ENCODE measurements around the gene CBFB. TPM values are rescaled to one million over a fixed set of nuclear protein-coding genes. Genes with fewer than 3 reads are reported as not detected.
A peak's percentile ranks its signal among the peaks of the same experiment; 100 is the strongest.

Gene CBFB
- total and polyA plus RNA-seq, 9 of the 15 experiments (the other 6 are each of a cell fraction or from before 2014, with no cell fraction given) = 22.0 to 112 (median 66.5) TPM

DNA sequence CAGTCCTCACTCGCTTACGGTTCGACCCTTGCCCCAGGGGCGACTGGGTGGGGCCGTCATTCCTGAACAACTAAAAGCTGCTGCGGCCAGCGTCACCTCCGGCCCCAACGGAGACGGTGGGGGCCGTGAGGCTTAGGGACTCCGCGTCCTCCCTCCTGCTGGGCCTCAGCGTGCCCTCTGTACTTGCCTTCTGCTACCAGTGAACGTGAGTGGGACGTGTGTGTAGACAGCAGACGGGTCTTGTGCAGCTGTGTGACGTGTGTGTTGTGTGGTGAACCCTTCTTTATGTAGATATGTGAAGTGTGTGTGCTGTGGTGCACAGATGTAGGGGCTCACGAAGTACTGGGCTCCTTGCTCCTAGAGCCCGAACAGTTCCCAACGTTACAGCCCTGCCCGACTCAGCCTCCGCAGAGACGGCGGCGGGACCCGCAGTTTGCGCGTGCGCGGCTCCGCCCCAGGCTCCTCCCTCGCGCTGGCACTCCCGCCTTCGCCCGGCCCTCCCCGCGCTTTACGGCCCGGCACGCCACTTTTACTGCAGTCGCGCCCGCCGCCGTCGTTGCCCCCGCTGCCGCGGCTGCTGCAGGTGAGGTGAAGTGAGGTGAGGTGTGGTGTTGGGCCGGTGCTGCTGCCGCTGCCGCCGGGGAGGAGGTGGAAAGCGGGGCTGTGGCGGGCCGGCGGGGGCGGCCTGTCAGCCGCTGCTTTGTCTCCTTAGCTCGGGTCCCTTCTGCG, 80.6 kb downstream of the CBFB start, which contains the start of gene PHAF1 (continued):
- TF ChIP-seq ZNF583 (CRISPR knock-in tag; IDR thresholded peaks at IDR 0.05) (0 out of 2 replicates have a peak, but pooled peaks have one; percentile 14), NR1H2 (CRISPR knock-in tag; IDR thresholded peaks at IDR 0.05) (no peak), MBD2 (IDR thresholded peaks at IDR 0.05; ENCODE audit: borderline replicate concordance, low read depth) (peak; percentile 49; the same call in 1 of the 2 replicates), SIN3A (IDR thresholded peaks at IDR 0.05; ENCODE audit: borderline replicate concordance in 2 of 2, control insufficient read depth in 1 of 2, low read depth in 2 of 2, low read length in 2 of 2) (peak; percentile 38 to 51; a peak in 1 of 4 replicates), GATAD2A (IDR thresholded peaks at IDR 0.05) (peak; percentile 46; the same call in 1 of the 2 replicates), EGR1 (conservative IDR thresholded peaks at IDR 0.05) (peak; percentile 53), ZNF232 (CRISPR knock-in tag; IDR thresholded peaks at IDR 0.05) (no peak), HMG20A (CRISPR knock-in tag; conservative IDR thresholded peaks at IDR 0.05) (no peak), POLR2A (conservative IDR thresholded peaks at IDR 0.05) (peak; percentile 94)
- TF ChIP-seq, protein P1, sequence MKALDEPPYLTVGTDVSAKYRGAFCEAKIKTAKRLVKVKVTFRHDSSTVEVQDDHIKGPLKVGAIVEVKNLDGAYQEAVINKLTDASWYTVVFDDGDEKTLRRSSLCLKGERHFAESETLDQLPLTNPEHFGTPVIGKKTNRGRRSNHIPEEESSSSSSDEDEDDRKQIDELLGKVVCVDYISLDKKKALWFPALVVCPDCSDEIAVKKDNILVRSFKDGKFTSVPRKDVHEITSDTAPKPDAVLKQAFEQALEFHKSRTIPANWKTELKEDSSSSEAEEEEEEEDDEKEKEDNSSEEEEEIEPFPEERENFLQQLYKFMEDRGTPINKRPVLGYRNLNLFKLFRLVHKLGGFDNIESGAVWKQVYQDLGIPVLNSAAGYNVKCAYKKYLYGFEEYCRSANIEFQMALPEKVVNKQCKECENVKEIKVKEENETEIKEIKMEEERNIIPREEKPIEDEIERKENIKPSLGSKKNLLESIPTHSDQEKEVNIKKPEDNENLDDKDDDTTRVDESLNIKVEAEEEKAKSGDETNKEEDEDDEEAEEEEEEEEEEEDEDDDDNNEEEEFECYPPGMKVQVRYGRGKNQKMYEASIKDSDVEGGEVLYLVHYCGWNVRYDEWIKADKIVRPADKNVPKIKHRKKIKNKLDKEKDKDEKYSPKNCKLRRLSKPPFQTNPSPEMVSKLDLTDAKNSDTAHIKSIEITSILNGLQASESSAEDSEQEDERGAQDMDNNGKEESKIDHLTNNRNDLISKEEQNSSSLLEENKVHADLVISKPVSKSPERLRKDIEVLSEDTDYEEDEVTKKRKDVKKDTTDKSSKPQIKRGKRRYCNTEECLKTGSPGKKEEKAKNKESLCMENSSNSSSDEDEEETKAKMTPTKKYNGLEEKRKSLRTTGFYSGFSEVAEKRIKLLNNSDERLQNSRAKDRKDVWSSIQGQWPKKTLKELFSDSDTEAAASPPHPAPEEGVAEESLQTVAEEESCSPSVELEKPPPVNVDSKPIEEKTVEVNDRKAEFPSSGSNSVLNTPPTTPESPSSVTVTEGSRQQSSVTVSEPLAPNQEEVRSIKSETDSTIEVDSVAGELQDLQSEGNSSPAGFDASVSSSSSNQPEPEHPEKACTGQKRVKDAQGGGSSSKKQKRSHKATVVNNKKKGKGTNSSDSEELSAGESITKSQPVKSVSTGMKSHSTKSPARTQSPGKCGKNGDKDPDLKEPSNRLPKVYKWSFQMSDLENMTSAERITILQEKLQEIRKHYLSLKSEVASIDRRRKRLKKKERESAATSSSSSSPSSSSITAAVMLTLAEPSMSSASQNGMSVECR (CRISPR knock-in tag; IDR thresholded peaks at IDR 0.05) = peak; percentile 14; the same call in 1 of the 2 replicates
- TF ChIP-seq, protein P2, sequence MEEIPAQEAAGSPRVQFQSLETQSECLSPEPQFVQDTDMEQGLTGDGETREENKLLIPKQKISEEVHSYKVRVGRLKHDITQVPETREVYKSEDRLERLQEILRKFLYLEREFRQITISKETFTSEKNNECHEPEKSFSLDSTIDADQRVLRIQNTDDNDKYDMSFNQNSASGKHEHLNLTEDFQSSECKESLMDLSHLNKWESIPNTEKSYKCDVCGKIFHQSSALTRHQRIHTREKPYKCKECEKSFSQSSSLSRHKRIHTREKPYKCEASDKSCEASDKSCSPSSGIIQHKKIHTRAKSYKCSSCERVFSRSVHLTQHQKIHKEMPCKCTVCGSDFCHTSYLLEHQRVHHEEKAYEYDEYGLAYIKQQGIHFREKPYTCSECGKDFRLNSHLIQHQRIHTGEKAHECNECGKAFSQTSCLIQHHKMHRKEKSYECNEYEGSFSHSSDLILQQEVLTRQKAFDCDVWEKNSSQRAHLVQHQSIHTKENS (CRISPR knock-in tag; IDR thresholded peaks at IDR 0.05) = no peak
- TF ChIP-seq, protein P3, sequence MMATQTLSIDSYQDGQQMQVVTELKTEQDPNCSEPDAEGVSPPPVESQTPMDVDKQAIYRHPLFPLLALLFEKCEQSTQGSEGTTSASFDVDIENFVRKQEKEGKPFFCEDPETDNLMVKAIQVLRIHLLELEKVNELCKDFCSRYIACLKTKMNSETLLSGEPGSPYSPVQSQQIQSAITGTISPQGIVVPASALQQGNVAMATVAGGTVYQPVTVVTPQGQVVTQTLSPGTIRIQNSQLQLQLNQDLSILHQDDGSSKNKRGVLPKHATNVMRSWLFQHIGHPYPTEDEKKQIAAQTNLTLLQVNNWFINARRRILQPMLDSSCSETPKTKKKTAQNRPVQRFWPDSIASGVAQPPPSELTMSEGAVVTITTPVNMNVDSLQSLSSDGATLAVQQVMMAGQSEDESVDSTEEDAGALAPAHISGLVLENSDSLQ (IDR thresholded peaks at IDR 0.05) = no peak
- TF ChIP-seq, protein P4, sequence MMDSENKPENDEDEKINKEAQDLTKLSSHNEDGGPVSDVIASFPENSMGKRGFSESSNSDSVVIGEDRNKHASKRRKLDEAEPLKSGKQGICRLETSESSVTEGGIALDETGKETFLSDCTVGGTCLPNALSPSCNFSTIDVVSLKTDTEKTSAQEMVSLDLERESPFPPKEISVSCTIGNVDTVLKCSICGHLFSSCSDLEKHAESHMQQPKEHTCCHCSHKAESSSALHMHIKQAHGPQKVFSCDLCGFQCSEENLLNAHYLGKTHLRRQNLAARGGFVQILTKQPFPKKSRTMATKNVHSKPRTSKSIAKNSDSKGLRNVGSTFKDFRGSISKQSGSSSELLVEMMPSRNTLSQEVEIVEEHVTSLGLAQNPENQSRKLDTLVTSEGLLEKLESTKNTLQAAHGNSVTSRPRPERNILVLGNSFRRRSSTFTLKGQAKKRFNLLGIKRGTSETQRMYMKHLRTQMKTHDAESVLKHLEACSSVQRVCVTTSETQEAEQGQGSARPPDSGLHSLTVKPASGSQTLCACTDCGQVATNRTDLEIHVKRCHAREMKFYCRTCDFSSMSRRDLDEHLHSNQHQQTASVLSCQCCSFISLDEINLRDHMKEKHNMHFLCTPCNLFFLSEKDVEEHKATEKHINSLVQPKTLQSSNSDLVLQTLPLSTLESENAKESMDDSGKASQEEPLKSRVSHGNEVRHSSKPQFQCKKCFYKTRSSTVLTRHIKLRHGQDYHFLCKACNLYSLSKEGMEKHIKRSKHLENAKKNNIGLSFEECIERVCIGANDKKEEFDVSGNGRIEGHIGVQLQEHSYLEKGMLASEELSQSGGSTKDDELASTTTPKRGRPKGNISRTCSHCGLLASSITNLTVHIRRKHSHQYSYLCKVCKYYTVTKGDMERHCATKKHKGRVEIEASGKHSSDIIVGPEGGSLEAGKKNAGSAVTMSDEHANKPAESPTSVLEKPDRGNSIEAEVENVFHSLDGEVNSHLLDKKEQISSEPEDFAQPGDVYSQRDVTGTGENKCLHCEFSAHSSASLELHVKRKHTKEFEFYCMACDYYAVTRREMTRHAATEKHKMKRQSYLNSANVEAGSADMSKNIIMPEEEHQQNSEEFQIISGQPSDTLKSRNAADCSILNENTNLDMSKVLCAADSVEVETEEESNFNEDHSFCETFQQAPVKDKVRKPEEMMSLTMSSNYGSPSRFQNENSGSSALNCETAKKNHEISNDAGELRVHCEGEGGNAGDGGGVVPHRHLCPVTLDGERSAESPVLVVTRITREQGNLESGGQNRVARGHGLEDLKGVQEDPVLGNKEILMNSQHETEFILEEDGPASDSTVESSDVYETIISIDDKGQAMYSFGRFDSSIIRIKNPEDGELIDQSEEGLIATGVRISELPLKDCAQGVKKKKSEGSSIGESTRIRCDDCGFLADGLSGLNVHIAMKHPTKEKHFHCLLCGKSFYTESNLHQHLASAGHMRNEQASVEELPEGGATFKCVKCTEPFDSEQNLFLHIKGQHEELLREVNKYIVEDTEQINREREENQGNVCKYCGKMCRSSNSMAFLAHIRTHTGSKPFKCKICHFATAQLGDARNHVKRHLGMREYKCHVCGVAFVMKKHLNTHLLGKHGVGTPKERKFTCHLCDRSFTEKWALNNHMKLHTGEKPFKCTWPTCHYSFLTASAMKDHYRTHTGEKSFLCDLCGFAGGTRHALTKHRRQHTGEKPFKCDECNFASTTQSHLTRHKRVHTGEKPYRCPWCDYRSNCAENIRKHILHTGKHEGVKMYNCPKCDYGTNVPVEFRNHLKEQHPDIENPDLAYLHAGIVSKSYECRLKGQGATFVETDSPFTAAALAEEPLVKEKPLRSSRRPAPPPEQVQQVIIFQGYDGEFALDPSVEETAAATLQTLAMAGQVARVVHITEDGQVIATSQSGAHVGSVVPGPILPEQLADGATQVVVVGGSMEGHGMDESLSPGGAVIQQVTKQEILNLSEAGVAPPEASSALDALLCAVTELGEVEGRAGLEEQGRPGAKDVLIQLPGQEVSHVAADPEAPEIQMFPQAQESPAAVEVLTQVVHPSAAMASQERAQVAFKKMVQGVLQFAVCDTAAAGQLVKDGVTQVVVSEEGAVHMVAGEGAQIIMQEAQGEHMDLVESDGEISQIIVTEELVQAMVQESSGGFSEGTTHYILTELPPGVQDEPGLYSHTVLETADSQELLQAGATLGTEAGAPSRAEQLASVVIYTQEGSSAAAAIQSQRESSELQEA (IDR thresholded peaks at IDR 0.05; ENCODE audit: low read depth) = no peak
